Measurements from ENCODE around the gene DHX34.

GRCh38 chr19:47380559-47380958 is 31.4 kb downstream of the DHX34 start:
- TF ChIP-seq, protein P1, sequence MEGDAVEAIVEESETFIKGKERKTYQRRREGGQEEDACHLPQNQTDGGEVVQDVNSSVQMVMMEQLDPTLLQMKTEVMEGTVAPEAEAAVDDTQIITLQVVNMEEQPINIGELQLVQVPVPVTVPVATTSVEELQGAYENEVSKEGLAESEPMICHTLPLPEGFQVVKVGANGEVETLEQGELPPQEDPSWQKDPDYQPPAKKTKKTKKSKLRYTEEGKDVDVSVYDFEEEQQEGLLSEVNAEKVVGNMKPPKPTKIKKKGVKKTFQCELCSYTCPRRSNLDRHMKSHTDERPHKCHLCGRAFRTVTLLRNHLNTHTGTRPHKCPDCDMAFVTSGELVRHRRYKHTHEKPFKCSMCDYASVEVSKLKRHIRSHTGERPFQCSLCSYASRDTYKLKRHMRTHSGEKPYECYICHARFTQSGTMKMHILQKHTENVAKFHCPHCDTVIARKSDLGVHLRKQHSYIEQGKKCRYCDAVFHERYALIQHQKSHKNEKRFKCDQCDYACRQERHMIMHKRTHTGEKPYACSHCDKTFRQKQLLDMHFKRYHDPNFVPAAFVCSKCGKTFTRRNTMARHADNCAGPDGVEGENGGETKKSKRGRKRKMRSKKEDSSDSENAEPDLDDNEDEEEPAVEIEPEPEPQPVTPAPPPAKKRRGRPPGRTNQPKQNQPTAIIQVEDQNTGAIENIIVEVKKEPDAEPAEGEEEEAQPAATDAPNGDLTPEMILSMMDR (IDR thresholded peaks at IDR 0.05; ENCODE audit: low read depth, low read length, poor library complexity, severe bottlenecking), result no peak
- TF ChIP-seq EZH2phosphoT487 (IDR thresholded peaks at IDR 0.05; ENCODE audit: borderline replicate concordance, low read length), result no peak
